HepG2 (cell line): ENCODE results near the gene PROP1. TPM values are rescaled to one million over a fixed set of nuclear protein-coding genes. Genes with fewer than 3 reads are reported as not detected.

Experiments used
- ATAC-seq: fragments of 200-7000 bp; cut with Tn5 transposase; 3 replicates; pipeline ENCODE4 v1.9.1; 2020; ENCODE audit warnings: mild to moderate bottlenecking, moderate library complexity
- BruUV-seq: library from RNA; stranded (reverse); fragments of 400-500 nt; replicated peaks from 2 replicates; lab custom pipeline; 2021; lab: Mats Ljungman, UMichigan
- CTCF ChIA-PET: fragments of 300-600 bp; formaldehyde crosslinking; extraction: SDS; loops from one replicate; lab custom pipeline; 2021; ENCODE audit warnings: low total read pairs, inconsistent platforms, low intra/inter-chr PET ratio; lab: Yijun Ruan, JAX
- POLR2A ChIA-PET: fragments of 350-600 bp; sonication (Branson Sonifier 250); formaldehyde crosslinking; loops from one replicate; lab custom pipeline; 2020; ENCODE audit warnings: antibody characterized with exemption, inconsistent platforms; lab: Yijun Ruan, JAX
- DNase-seq: peaks from one replicate; pipeline ENCODE4 v3.0.0-alpha.2; 2015; ENCODE audit warnings: low spot score
- FAIRE-seq: peaks from 3 replicates; lab custom pipeline; 2011; peaks lifted over from hg19 to GRCh38; lab: Jason Lieb, UNC
- H2AFZ ChIP-seq: one replicate; pipeline ENCODE4 v1.6.1; 2011; ENCODE audit warnings: low read length, inconsistent platforms
- H3K27ac ChIP-seq: fragments of 300-600 bp; 3 replicates; pipeline ENCODE4 v1.8.0; 2011; ENCODE audit warnings: mixed run types, mild to moderate bottlenecking, mixed read lengths, low read length, inconsistent platforms; ENCODE audit not compliant: insufficient read depth; ENCODE audit errors: extremely low read length
- H3K27me3 ChIP-seq, 2 experiments: fragments of 200-600 bp in 1 of 2; 2 replicates in 1 of 2; 3 replicates in 1 of 2; pipeline versions ENCODE4 v1.6.0 to v1.8.0; 2011; ENCODE audit warnings: low read length in 2 of 2, mild to moderate bottlenecking in 2 of 2, moderate library complexity in 2 of 2, inconsistent platforms in 1 of 2; ENCODE audit not compliant: insufficient read depth in 2 of 2, control insufficient read depth in 1 of 2
- H3K36me3 ChIP-seq, 2 experiments: fragments of 200-600 bp in 1 of 2; replicated peaks in 1 of 2; 2 replicates in 1 of 2; 3 replicates in 1 of 2; pipeline versions ENCODE4 v1.5.1 to v1.8.0; 2011; ENCODE audit warnings: low read length in 2 of 2, inconsistent platforms in 1 of 2; ENCODE audit not compliant: insufficient read depth in 2 of 2, control insufficient read depth in 1 of 2
- H3K4me1 ChIP-seq: 2 replicates; pipeline ENCODE4 v1.5.1; 2012; ENCODE audit warnings: low read length, inconsistent platforms; ENCODE audit not compliant: insufficient read depth
- H3K4me2 ChIP-seq: 2 replicates; pipeline ENCODE4 v1.6.0; 2011; ENCODE audit warnings: low read depth, low read length, inconsistent platforms
- H3K4me3 ChIP-seq, 3 experiments: fragments of 200-600 bp in 1 of 3; sonication (generic), shearing (Covaris generic) in 1 of 3; replicated peaks in 1 of 3; 2 replicates each; pipeline ENCODE4 v1.5.1; 2011 to 2016; ENCODE audit warnings: low read length in 3 of 3, inconsistent platforms in 2 of 3, low read depth in 2 of 3, mild to moderate bottlenecking in 2 of 3, control low read depth in 1 of 3, mixed read lengths in 1 of 3; ENCODE audit not compliant: insufficient read depth in 1 of 3
- H3K79me2 ChIP-seq: one replicate; pipeline ENCODE4 v1.6.1; 2011; ENCODE audit warnings: low read length, inconsistent platforms; ENCODE audit not compliant: insufficient read depth
- H3K9ac ChIP-seq: 2 replicates; pipeline ENCODE4 v1.6.0; 2011; ENCODE audit warnings: mild to moderate bottlenecking, low read depth, low read length, inconsistent platforms; ENCODE audit not compliant: insufficient read depth
- H3K9me3 ChIP-seq: 2 replicates; pipeline ENCODE4 v1.5.1; 2012; ENCODE audit warnings: mild to moderate bottlenecking, low read length
- H4K20me1 ChIP-seq: 2 replicates; pipeline ENCODE4 v1.6.0; 2011; ENCODE audit warnings: inconsistent platforms, mild to moderate bottlenecking, low read length, moderate library complexity; ENCODE audit not compliant: insufficient read depth
- ELF3 ChIP-seq: IDR thresholded peaks from 2 replicates; pipeline ENCODE4 v1.6.1; 2016; ENCODE audit warnings: missing genetic modification reagents, missing compliant biosample characterization
- HBP1 ChIP-seq: IDR thresholded peaks from 2 replicates; pipeline ENCODE4 v1.6.1; 2016; ENCODE audit warnings: low read depth, control low read depth
- LRRFIP1 ChIP-seq: sonication (generic); formaldehyde crosslinking; conservative IDR thresholded peaks from 2 replicates; pipeline ENCODE4 v1.4.0; 2020; ENCODE audit warnings: missing genetic modification reagents
- MIER3 ChIP-seq: IDR thresholded peaks from 2 replicates; pipeline ENCODE4 v1.6.1; 2016; ENCODE audit warnings: missing compliant biosample characterization, borderline replicate concordance
- MLX ChIP-seq: IDR thresholded peaks from 2 replicates; pipeline ENCODE4 v1.6.1; 2016
- PCBP2 ChIP-seq: fragments of 200-400 bp; formaldehyde crosslinking; optimal IDR thresholded peaks from 2 replicates; pipeline ENCODE3; 2018; ENCODE audit warnings: low read length, low read depth; ENCODE audit not compliant: poor library complexity, severe bottlenecking
- ZNF318 ChIP-seq: sonication (generic); formaldehyde crosslinking; IDR thresholded peaks from 2 replicates; pipeline ENCODE4 v1.4.0; 2020; ENCODE audit warnings: mild to moderate bottlenecking, missing genetic modification reagents
- ZNF431 ChIP-seq: sonication (generic); formaldehyde crosslinking; IDR thresholded peaks from 2 replicates; pipeline ENCODE4 v1.9.0; 2022; ENCODE audit warnings: missing genetic modification reagents, low read depth, mild to moderate bottlenecking, borderline replicate concordance
- ZNF576 ChIP-seq: sonication (generic); formaldehyde crosslinking; IDR thresholded peaks from 2 replicates; pipeline ENCODE4 v1.4.0; 2020; ENCODE audit warnings: mild to moderate bottlenecking, missing genetic modification reagents
- WGBS: methylation state at CpG from one replicate; pipeline ENCODE4 v1.1.6; 2017; ENCODE audit warnings: low lambda C conversion rate; 5-methylcytosine and 5-hydroxymethylcytosine counted together
- in situ Hi-C: cut with HindIII; loops from 2 replicates; pipeline ENCODE4 v1.10.0; 2017; ENCODE audit warnings: low pct_unique_long_range_greater_than_20kb; ENCODE audit not compliant: extremely low pct_ligation_motif_present
- intact Hi-C: fragments of 100-400 bp; cut with micrococcal nuclease; formaldehyde crosslinking; loops from one replicate; pipeline ENCODE4 v1.10.0; 2022; ENCODE audit not compliant: unreplicated experiment
- polyA plus RNA-seq, 8 experiments: library from polyadenylated mRNA; depleted of rRNA in 3 of 8; stranded (reverse) in 7 of 8; unstranded in 1 of 8; fragments of >200 nt; fragmentation: Illumina TruSeq in 4 of 8; extraction: Trizol in 4 of 8; gene quantifications; 2 replicates each; pipeline versions ENCODE4 v1.2.1 to v1.2.3, GENCODE V29; 2011 to 2016; ENCODE audit warnings: low read depth in 4 of 8, missing spikeins in 1 of 8, mixed read lengths in 1 of 8; ENCODE audit not compliant: insufficient read depth in 1 of 8
- total RNA-seq, 5 experiments: library from RNA; depleted of rRNA; stranded (reverse); fragments of >200 nt; fragmentation: Illumina TruSeq; extraction: Trizol; gene quantifications; 2 replicates each; pipeline ENCODE4 v1.2.3, GENCODE V29; 2016; ENCODE audit warnings: low read depth in 1 of 5

Gene PROP1
- total and polyA plus RNA-seq, 2 of the 13 experiments (the other 11 are each of a cell fraction or from before 2014, with no cell fraction given) = not detected

- H4K20me1 ChIP-seq = no peaks in the 10 kb centered on the region; the same call in 1 of the 2 replicates
- H3K36me3 ChIP-seq = no peaks in the 10 kb centered on the region
- no peak overlapping the region for H3K9ac ChIP-seq
- intact Hi-C loops (no loop called here), in situ Hi-C loops (loop anchor here (10.0 kb wide), 1 partner anchor 81 kb away; no protein-coding TSS in a partner anchor)
- ChIA-PET POLR2A (no interaction called here), CTCF (no interaction called here)
- H3K79me2 ChIP-seq = no peaks in the 10 kb centered on the region
- FAIRE-seq (no peak), DNase-seq (no peak), ATAC-seq (no peak)
- H3K4me1 ChIP-seq = no peaks in the 10 kb centered on the region
- no peak overlapping the region for H3K27ac ChIP-seq
- no peaks in the 10 kb centered on the region for H3K9me3 ChIP-seq
- WGBS = 15% methylated on average over 12 of the region's 46 CpGs
- H3K4me2 ChIP-seq = no peak overlapping the region
- no TSS peak for BruUV-seq
- no peak overlapping the region for H2AFZ ChIP-seq
- H3K4me3 ChIP-seq = no peak overlapping the region
- peaks cover 5 to 50% of the 10 kb centered on the region in 2 experiments; a peak in 4 of 5 replicates for H3K27me3 ChIP-seq
- TF ChIP-seq HBP1 (CRISPR knock-in tag) = no peak
- TF ChIP-seq MLX (CRISPR knock-in tag) = no peak
- TF ChIP-seq LRRFIP1 (CRISPR knock-in tag) = no peak
- TF ChIP-seq ZNF318 (CRISPR knock-in tag) = no peak
- TF ChIP-seq PCBP2 = no peak
- TF ChIP-seq ZNF576 (CRISPR knock-in tag) = no peak
- no peak for TF ChIP-seq ELF3 (CRISPR knock-in tag)
- no peak for TF ChIP-seq ZNF431 (CRISPR knock-in tag)
- TF ChIP-seq MIER3 (CRISPR knock-in tag) = no peak
These were observed 12.1 kb downstream of the PROP1 start for GRCh38 chr5:177983763-177984583.
